Loucy (cell line): ENCODE results near the gene ZSWIM2.

Experiments used
- H2AFZ ChIP-seq: fragments of 200-600 bp; sonication (generic); 2 replicates; pipeline ENCODE4 v1.6.0; 2016; ENCODE audit warnings: antibody characterized with exemption, mild to moderate bottlenecking, low read length, moderate library complexity
- H3F3A ChIP-seq: fragments of 200-600 bp; 2 replicates; pipeline ENCODE4 v1.6.0; 2016; ENCODE audit warnings: antibody characterized with exemption, low read depth, mild to moderate bottlenecking
- H3K27me3 ChIP-seq: fragments of 200-600 bp; sonication (generic); 2 replicates; pipeline ENCODE4 v1.6.1; 2014; ENCODE audit warnings: low read length, mild to moderate bottlenecking; ENCODE audit not compliant: insufficient read depth, poor library complexity, severe bottlenecking
- H3K36me3 ChIP-seq: fragments of 200-600 bp; sonication (generic); 2 replicates; pipeline ENCODE4 v1.6.1; 2016; ENCODE audit warnings: low read length; ENCODE audit not compliant: insufficient read depth
- H3K4me1 ChIP-seq: fragments of 200-600 bp; sonication (generic); 2 replicates; pipeline ENCODE4 v1.5.1; 2014; ENCODE audit warnings: low read length, mild to moderate bottlenecking; ENCODE audit not compliant: insufficient read depth, poor library complexity, severe bottlenecking
- H3K4me2 ChIP-seq: fragments of 200-600 bp; sonication (generic); 2 replicates; pipeline ENCODE4 v1.6.0; 2014; ENCODE audit warnings: antibody characterized with exemption, low read length, low read depth, mild to moderate bottlenecking; ENCODE audit not compliant: poor library complexity, severe bottlenecking
- H3K4me3 ChIP-seq: fragments of 200-600 bp; sonication (generic); 2 replicates; pipeline ENCODE4 v1.5.1; 2014; ENCODE audit warnings: low read length, mild to moderate bottlenecking, mixed read lengths; ENCODE audit not compliant: poor library complexity, severe bottlenecking
- H3K79me2 ChIP-seq: fragments of 200-600 bp; sonication (generic); 2 replicates; pipeline ENCODE4 v1.6.1; 2014; ENCODE audit warnings: low read length; ENCODE audit not compliant: insufficient read depth
- H3K9ac ChIP-seq: fragments of 200-600 bp; sonication (generic); 2 replicates; pipeline ENCODE4 v1.6.0; 2014; ENCODE audit warnings: mild to moderate bottlenecking, low read depth, low read length, moderate library complexity; ENCODE audit not compliant: poor library complexity, severe bottlenecking
- H3K9me2 ChIP-seq: fragments of 200-600 bp; sonication (generic); replicated peaks from 2 replicates; pipeline ENCODE4 v1.6.1; 2016; ENCODE audit warnings: low read depth, low read length, mixed read lengths
- H3K9me3 ChIP-seq: fragments of 200-600 bp; sonication (generic); 2 replicates; pipeline ENCODE4 v1.6.1; 2014; ENCODE audit warnings: mild to moderate bottlenecking, antibody characterized with exemption, low read length, low read depth; ENCODE audit not compliant: insufficient read depth
- H4K20me1 ChIP-seq: fragments of 200-600 bp; sonication (generic); 2 replicates; pipeline ENCODE4 v1.6.0; 2014; ENCODE audit warnings: antibody characterized with exemption, low read length, mild to moderate bottlenecking; ENCODE audit not compliant: insufficient read depth, poor library complexity, severe bottlenecking
- CTCF ChIP-seq: fragments of 200-600 bp; sonication (generic); conservative IDR thresholded peaks from 2 replicates; pipeline ENCODE4 v1.5.1; 2014; ENCODE audit warnings: mild to moderate bottlenecking, antibody characterized with exemption, low read length
- EZH2phosphoT487 ChIP-seq: fragments of 200-600 bp; IDR thresholded peaks from 2 replicates; pipeline ENCODE4 v1.6.1; 2018; ENCODE audit warnings: antibody characterized with exemption, mild to moderate bottlenecking, moderate library complexity, borderline replicate concordance

Gene ZSWIM2

DNA sequence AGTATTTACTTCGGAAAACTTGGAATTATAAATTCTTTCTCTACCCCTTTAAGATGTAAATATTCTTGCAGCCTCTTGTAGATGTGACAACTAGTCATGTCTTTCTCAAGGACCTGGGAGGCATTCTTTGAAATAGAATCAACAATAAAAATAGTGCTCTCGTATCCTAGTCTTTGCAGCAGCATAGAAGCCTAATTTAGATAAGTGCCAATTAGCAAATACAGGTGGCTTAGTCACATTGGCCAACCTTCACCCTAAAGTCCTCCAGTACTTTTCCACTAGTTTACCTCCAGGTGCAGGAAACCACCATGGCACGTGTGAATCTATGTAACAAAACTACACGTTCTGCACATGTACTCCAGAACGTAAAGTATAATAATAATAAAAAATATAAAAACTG, 3.5 kb upstream of the ZSWIM2 start:
- Histone ChIP-seq H3K79me2 (no peaks in the 10 kb centered on the region), H3K36me3 (no peaks in the 10 kb centered on the region), H3K4me2 (no peak overlapping the region), H3K4me1 (no peaks in the 10 kb centered on the region), H3K9me3 (no peaks in the 10 kb centered on the region), H3F3A (no peaks in the 10 kb centered on the region), H3K27me3 (no peaks in the 10 kb centered on the region), H2AFZ (no peak overlapping the region), H4K20me1 (no peaks in the 10 kb centered on the region), H3K9ac (no peak overlapping the region), H3K9me2 (0 out of 2 replicates have a peak, but pooled peaks cover 4% of the 10 kb centered on the region), H3K4me3 (no peak overlapping the region)
- TF ChIP-seq EZH2phosphoT487: no peak
- TF ChIP-seq CTCF: no peak

- no peaks in the 10 kb centered on the region for H4K20me1 ChIP-seq
- H3K4me1 ChIP-seq: no peaks in the 10 kb centered on the region
- no peaks in the 10 kb centered on the region for H3F3A ChIP-seq
- no peak overlapping the region for H3K4me2 ChIP-seq
- H3K36me3 ChIP-seq: no peaks in the 10 kb centered on the region
- no peak overlapping the region for H2AFZ ChIP-seq
- no peaks in the 10 kb centered on the region for H3K9me2 ChIP-seq
- TF ChIP-seq CTCF: no peak
- no peak for TF ChIP-seq EZH2phosphoT487
- H3K9me3 ChIP-seq: no peaks in the 10 kb centered on the region
- no peaks in the 10 kb centered on the region for H3K79me2 ChIP-seq
- no peak overlapping the region for H3K9ac ChIP-seq
- no peak overlapping the region for H3K4me3 ChIP-seq
- H3K27me3 ChIP-seq: no peaks in the 10 kb centered on the region
Observed at GRCh38 chr2:186842373-186842772, 6.6 kb downstream of the ZSWIM2 start.

- Histone ChIP-seq H3K4me3 (no peak overlapping the region), H3K9me3 (no peaks in the 10 kb centered on the region), H3K4me1 (no peaks in the 10 kb centered on the region), H2AFZ (no peak overlapping the region), H3K79me2 (no peaks in the 10 kb centered on the region), H3K9me2 (no peaks in the 10 kb centered on the region), H3K9ac (no peak overlapping the region), H3F3A (no peaks in the 10 kb centered on the region), H3K36me3 (no peaks in the 10 kb centered on the region), H3K27me3 (no peaks in the 10 kb centered on the region), H4K20me1 (no peaks in the 10 kb centered on the region), H3K4me2 (no peak overlapping the region)
- TF ChIP-seq EZH2phosphoT487 (no peak), CTCF (no peak)
Observed at GRCh38 chr2:186841940-186842339, 7.0 kb downstream of the ZSWIM2 start.
